Activated T-cell treated with anti-CD3 and anti-CD28 coated beads for 24 hours (primary cell): ENCODE data around the gene PODXL2.
"Not testable (repeated sequence)": the region's sequence is repeated elsewhere in the genome, so short reads cannot be mapped to it uniquely, and the experiment has no call there.

Experiments
- DNase-seq: peaks from one replicate; pipeline ENCODE4 v3.0.0-alpha.2; 2020; ENCODE audit warnings: low read depth

Gene PODXL2

DNA sequence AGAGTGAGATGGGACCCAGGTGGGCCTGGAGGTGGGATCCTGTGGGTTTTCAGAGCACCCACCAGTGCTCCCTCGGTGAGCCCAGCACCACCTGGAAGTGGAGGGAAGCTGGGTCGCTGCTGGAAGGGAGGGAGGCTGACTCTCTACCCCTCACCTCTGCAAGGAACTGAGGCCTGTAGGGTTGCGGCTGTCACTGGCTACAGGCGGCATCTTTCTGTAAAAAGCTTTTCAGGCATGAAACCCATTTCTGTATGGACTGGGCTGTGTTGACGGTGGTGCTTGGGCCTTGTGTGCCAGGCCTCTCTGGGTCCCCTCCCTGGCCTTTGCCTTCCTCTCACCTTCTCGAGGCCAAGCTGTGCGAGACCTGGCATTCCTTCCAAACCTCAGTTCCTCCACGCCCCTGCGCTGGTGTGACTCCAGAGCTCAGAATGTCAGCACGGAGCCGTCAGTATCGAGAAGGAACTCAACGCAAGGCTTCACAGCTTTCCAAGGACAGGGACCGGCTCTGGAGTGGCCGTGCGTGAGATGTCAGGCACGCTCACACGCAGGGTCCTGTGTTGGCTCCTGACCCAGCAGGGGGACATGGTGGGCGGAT lies 60.4 kb downstream of the PODXL2 start:
- no peak for DNase-seq

DNA sequence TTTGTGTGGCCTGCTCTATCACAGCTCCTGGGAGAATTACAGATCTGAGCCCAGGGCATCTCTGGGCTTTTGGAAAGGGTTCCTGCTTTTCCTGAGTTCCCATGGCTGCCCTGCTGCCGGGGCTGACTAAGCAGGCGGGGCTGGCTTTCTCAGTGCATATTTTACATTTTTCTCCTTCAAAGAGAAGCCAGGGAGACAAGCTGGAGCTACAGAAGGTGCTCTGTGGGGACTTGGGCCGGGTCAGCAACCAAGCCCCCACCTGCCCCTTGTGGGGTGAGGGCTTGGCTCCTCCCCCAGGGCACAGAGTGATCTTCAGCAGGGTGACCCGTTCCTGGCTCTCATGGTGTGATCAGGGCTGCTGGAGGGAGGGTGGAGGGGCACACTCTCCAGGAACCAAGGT lies 61.1 kb downstream of the PODXL2 start:
- DNase-seq = no peak

DNA sequence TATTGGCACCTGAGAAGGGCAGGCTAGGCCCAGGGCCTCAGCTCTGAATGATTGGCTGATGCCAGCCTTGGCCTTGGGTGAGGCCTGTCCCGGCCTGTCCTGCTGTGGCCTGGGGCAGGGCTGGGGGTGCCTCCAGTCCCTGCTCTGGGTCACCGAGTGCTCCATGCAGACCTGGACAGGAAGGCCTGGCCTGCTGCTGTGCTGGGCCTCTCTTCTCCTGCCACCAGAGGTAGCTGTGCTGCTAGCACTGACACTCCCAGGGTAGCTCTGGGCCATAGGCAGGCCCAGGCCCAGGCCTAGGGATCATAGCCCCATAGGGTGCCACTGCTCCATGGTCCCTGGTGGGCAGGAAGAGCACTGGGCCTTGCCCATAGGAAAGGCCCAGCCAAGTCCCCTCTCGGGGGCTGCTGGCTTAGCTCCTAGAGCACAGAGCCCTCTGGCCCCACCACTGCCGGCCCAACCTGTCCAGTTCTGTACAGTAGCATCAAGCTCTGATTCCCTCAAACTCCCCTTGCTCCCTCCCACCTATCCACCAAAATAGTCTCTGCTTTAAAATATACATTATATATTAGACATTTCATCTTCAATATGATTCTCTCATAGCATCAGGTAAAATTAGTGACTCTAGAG lies 62.0 kb downstream of the PODXL2 start:
- no peak for DNase-seq

DNA sequence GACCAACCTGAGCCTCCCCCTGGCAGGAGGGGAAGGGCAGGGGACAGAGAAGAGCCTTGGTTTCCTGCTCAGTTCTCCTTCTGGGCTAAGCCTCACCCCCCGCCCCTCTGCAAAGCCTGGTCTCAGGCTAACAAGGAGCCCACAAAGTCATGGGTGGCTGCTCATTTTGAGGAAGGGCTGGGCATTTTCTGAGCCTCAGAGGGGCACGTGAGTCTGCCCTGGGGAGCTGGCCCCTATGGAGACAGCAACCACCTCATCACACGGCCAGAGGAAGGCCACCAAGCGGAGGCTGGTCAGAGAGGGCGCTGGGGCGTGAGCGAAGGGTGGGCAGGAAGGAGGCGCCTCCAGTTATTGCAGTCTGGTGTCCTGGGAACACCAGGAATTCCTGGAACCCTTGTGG lies 62.5 kb downstream of the PODXL2 start:
- DNase-seq = no peak

DNA sequence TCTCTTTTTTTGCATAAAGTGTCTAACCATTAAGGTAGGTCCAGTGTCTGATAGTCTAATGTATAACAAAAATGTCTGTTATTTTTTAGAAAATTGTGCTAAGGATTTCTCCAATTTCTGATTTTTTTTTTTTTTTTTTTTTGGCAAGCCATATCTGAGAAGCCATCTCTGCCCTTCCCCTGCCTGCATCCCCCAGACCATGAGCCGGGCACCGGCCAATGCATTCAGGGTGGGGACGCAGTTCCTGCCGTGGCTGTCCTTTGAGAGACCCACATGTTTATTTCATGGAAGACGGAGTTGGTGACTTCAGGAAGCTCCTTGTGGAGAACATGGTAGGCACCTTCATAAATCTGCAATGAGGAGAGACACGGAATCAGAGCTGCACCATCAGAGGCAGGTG lies 63.0 kb downstream of the PODXL2 start:
- no peak for DNase-seq

DNA sequence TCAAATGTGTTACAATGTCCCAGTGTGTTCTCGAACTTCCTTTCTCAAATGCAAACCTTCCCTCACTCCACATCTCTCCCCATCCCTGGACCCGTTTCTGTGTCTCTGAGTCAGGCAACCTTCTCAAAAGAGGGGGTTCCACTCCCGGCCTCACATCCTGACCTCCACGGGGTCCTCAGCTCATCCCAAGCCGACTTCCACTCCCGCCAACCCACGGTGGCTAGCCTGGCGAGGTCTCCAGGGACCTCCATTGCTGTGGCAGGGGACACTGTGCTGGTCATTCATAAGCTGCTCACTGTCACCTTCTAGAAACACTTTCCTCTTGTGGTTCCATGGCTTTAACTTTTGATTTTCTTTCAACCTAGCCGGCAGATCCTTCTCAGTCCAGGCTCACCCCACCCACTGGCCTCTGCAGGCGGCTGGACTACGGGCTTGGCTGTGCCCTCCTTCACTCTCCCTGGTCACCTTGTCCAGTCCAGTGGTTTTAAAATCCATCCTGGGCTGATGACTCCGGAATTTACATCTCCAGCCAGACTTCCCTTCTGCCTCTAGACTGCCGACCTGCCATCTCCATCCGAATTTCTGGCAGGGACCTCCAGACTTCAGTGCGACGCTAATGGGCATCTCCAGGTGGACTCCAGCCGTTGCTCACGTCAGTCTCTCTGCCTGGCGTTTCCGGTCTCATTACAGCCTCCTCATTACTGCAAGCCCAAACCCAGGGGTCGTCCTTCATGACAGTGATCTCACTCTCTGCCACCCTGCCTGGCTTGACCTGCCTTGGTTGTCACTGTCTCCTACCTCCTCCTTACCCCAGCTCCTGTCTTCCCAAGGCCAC lies 63.7 kb downstream of the PODXL2 start:
- DNase-seq = no peak

DNA sequence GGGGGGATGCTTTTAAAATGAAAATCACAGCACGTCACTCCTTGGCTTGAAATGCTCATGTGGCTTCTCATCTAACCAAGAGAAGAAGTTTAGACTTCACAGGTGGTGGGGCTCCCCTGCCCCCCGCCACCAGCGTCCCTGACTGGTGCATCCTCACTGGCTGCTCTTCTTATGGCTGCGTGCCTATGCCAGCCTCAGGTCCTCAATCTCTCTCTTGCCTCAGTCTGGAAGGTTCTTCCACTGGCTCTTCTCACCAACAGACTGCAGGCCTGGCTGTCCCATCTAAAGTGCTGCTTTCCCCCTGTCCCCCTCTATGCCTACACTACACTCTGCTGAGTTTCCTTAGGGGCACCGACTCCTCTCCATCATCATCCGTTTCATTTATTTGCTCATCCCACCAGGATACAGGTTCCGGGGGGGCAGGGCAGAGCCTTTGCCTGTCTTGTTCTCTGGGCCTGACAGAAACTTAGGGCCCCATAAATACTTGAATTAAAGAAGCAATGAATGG lies 64.4 kb downstream of the PODXL2 start:
- no peak for DNase-seq

DNA sequence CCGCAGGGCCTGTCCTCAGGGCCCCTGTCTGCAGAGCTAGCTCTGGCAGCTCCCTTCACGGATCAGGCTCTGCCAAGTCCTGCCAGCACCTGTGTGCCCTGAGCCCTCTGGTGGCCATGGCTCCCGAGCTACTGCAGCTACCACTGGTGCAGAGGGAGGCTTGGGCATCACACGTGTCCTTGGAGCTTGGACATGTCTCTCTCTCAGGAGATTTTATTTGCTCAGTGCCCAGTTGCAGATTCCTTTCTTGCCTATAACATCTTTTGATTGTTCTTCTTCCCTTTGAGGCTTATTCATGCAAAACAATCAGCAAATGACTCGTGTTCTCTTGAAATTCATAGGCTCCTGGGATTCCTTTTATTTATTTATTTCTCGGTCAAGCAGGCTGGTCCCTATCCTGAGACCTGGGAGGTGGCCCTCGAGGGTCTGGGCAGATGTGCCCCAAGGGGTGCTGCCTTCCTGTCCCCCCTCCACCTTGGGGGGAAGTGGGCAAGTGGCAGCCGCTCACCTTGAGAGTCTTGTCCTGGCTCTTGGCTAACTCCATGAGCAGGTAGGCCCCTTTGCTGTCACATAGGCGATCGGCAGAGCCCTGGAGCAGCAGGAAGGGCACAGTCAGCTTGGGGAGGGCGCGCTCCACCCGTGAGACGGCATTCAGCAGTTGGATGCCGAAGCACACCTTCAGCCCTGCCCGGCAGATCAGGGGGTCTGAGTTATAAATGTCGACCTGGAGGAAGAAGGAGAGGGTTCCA lies 65.7 kb downstream of the PODXL2 start:
- no peak for DNase-seq

DNA sequence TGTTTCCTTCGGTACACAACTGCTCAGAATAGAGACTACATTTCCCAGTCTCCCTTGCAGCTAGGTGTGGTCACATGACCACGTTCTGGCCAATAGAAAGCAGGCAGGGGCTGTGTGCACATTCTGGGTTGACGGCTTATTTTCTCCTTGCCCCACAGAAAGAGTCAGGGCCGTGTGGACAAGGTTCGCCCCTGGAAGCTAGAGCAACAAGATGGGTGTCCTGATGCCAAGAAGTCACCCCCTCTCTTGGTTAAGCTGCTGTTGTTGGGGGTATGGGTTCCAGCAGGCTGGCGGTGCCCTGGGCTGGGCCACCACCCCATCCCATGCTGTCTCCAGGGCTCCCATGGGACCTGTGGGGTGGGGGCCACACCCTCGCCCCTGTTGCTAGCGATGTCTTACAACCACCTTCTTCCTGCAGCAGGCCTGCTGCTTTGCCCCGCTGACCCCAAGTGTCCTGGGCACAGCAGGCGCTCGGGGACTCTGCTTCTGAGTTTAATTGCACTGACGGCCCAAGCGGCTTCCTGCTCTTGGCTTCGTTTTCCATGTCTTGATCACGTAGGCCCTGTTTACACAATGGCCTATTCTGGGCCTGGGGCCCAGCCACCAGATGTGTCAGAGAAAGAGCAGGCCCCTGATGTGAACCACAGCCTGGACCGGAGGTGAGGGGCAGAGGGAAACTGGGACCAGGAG lies 68.7 kb downstream of the PODXL2 start:
- peak; percentile 17 for DNase-seq

DNA sequence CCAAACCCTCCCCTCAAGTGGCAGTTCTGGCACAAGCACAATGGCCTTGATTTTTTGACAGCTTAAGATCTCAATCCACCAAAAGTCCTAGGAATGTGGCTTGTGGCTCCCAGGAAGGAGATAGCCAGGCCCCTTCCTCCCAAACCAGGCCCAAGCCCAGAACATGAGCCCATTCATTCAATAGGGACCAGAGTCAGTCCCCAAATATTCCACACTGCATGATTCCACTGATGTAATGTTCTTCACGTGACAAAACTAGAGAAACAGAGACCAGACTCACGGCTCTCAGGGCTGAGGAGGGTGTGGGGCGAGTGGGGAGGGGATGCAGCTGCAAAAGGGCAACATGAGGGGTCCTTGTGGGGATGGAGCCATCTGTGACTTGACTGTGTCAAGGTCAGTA lies 69.3 kb downstream of the PODXL2 start:
- no peak for DNase-seq

DNA sequence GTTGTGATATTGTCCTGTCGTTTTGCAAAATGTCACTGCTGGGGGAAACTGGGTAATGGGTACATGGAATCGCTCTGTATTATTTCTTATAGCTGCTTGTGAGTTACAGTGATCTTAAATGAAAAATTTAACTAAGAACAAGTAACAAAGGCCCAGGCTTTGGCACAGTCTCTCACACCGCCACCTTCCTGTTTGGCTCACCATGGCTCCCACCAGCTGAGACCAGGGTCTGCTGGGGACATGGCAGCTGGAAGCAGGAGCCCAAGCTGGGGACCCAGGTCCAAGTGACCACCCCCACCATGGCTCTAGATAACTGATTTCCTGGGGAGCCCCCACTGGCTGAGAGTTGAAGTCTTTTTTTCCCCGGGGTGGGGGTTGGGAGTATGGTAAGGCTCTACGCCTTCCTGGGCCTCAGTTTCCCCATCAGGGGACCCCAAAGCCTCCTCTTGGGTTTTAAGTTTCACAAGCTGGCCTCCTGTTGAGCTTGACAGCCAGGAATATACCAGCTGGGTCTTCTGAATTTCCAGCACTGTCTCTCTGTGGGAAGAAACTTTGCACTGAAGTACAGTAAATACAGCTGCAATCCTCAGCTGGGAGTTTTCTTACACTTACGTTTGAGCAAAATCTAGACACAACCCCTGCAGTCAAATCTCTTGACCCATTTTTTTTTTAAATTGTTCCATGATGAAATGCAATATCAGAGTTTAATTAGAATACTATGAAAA lies 69.9 kb downstream of the PODXL2 start:
- DNase-seq = no peak

DNA sequence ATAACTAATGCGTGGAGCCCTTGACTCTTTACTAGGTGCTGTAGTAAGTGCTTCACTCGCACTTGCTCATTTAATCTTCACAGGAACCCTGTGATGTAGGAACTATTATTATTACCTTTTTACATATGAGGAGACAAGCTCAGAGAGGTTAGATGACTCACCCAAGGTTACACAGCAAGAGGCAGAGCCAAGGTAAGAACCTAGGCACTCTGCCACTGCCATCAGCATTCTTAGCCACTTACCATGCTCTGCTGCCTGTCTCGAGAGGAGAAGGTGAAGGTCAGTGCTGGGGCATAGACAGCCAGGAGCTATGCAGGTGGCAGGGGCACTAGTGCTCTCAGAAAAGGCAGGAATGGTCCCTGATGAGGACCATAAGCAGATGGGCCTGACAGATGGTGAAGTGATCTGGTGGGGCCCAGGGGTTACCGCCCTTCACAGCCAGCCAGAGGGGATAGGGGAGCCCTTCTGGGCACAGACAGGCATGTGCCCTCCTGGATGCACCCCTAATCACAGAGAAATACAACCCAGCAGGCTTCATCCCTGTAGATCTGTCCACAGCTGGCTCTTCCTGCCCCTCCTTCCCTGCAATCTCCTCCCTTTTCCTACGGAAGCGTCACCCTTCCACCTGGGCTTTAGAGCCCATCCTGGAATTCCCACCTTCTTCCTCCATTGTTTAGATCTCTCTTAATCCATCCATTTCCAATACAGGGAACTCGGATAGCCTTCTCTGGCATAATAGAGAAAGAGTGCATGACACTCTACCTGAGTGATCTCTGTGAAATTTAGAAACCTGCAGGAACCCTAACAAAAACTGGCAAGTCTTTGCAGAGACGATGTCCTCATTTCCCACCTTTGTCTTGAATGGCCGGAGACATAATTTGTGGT lies 70.7 kb downstream of the PODXL2 start:
- no peak for DNase-seq

DNA sequence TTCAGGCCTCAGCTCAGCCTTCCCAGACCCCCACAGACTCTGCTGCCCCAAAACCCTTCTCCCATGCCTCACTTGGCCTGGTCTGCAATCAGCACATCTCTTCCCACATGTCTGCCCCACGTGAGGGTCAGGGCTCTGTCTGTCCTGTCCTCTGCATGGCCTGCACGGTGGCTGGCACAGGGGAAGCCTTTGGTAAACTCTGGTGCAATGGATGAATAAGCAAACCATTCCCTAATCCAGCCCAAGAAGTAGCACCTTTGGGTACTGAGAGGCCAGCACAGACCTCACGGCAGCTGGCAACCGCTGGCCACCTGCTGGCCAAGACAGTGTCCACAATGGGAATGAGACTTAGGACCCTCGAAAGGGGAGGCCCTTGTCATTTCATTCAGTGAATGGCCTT lies 71.4 kb downstream of the PODXL2 start:
- no peak for DNase-seq

DNA sequence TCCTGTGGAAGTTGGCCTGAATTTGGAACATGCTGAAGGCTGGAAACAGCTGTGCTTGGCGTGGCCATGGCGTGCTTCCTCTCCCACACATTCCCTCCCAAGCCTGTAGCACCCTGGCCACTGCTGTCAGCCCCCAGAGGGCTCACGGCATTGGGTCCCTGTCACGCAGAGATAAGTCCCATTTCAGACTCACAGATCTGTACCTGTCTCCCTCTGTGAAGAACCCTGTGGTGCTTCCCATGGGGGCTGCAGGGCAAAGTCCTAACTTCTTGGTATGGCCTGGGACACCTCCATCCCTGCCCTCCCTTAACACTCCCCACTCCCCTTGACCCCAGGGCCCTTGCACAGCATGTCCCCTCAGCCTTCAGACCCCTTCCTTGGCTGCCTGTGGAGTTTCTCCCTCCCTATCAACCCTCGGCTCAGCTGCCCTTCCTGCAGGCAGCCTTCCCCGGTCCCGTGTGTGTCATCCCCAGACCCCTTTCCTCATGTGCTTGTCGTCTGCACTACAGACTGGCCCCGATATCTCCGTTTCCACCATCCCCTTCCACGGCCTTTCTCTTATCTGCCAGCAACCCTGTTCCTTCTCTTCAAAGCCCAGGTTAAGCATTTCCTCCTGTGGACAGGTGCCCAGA lies 72.4 kb downstream of the PODXL2 start:
- DNase-seq = no peak

DNA sequence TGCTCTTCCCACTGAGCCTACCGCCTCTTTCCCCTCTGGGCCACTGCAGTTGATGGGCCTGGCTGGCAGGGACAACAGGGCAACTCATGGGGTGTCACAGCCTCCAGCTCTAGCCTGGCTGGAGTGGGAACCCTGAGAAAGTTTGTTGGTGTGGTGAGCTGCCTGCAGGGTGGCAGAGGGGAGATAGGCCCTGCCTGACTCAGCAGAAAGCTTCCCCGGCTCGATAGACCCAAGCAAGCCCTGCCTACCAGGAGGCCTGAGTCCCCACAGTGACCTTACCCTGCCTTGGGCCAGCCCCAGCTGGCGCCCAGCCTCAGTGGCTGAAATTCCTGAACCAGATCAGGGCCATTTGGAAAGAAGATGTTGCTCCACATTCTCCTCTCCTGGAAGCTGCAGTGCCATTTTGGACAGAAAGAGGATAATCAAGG lies 73.2 kb downstream of the PODXL2 start:
- no peak for DNase-seq

DNA sequence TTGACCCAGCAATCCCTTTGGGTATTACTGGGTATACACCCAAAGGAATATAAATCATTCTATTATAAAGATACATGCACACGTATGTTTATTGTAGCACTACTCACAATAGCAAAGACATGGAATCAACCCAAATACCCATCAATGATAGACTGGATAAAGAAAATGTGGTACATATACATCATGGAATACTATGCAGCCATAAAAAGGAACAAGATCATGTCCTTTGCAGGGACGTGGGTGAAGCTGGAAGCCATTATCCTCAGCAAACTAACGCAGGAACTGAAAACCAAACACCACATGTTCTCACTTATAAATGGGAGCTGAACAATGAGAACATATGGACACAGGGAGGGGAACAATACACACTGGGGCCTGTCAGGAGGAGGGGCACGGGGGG lies 75.9 kb downstream of the PODXL2 start:
- DNase-seq = not testable (repeated sequence)

DNA sequence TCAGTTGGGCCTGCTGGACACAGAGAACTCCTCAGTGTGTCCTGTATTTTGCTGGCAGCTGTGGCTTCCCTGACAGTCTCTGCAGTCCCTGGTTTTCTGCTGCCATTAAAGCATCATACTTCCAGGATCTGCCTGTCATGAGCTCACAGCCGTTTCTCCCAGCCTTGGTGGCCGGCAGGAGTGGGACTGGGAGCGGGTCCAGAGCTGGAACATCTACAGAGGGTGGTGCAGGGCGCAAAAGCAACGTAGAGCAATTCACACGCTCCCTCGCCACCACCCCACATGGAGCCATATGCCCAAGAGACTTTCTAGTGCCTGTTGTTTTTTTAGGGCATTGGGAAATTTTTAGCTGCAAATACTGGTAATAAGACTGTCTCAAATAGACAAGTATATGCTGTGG lies 77.3 kb downstream of the PODXL2 start:
- no peak for DNase-seq

DNA sequence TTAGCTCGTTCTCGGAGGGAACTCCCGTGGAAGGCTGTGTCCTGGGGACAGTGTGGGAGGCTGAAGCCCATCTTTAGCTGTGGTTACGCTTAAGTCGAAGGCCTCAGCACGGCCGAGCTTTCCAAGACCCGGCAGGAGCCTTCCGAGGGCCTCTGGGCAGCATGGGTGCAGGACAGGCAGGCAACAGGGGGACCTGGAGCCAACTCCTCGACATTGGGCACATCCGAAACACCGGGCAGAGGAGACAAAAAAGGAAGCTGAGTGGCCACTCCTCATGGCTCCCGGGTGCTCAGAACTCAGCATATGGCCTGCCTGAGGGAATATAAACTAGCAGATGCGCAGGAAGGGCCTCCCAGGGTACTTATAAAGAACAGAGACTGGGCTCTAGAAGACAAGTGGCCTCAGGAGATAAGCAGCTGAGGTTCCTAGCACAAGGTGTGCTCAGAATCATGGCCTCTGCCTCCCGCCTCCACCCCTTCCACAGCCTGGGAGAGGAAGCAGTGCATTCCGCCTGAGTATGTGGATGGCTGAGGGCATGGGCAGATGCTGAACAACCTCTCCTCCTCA lies 77.9 kb downstream of the PODXL2 start:
- no peak for DNase-seq

DNA sequence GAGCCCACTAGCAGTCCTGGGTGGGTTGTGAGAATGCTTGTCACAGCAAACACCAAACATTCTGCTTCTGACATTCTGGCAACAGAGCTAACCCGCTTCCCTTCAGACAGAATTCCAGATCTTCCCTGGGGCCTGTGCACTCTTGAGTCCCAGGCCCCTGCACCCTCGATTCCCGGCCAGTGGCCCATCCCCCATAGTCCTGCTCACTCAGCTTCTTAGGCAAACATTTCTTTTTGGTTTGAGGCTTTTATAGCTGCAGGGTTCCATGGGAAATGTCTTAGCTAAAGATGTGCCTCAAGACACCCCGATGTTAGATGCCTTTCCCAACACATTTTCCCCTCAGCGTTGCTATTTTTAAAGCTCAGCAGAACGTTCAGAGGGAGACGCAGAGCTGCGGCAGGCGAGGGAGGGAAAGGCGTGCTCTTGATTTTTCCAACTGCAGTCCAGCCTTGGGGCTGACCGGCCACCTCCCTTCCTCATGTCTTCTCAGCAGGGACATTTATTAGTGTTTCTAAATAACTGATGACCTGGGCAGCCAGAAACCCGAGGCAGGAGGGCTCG lies 78.9 kb downstream of the PODXL2 start:
- DNase-seq = no peak
